HepG2 (cell line): ENCODE data around the gene STK39. TPM values are rescaled to one million over a fixed set of nuclear protein-coding genes. Genes with fewer than 3 reads are reported as not detected.
"Not testable (repeated sequence)": the region's sequence is repeated elsewhere in the genome, so short reads cannot be mapped to it uniquely, and the experiment has no call there.

ENCODE experiments used
- ATAC-seq: fragments of 200-7000 bp; cut with Tn5 transposase; 3 replicates; pipeline ENCODE4 v1.9.1; 2020; ENCODE audit warnings: mild to moderate bottlenecking, moderate library complexity
- BruUV-seq: library from RNA; stranded (reverse); fragments of 400-500 nt; replicated peaks from 2 replicates; lab custom pipeline; 2021; lab: Mats Ljungman, UMichigan
- CTCF ChIA-PET: fragments of 300-600 bp; formaldehyde crosslinking; extraction: SDS; loops from one replicate; lab custom pipeline; 2021; ENCODE audit warnings: low total read pairs, inconsistent platforms, low intra/inter-chr PET ratio; lab: Yijun Ruan, JAX
- POLR2A ChIA-PET: fragments of 350-600 bp; sonication (Branson Sonifier 250); formaldehyde crosslinking; loops from one replicate; lab custom pipeline; 2020; ENCODE audit warnings: antibody characterized with exemption, inconsistent platforms; lab: Yijun Ruan, JAX
- DNase-seq: peaks from one replicate; pipeline ENCODE4 v3.0.0-alpha.2; 2015; ENCODE audit warnings: low spot score
- FAIRE-seq: peaks from 3 replicates; lab custom pipeline; 2011; peaks lifted over from hg19 to GRCh38; lab: Jason Lieb, UNC
- H2AFZ ChIP-seq: one replicate; pipeline ENCODE4 v1.6.1; 2011; ENCODE audit warnings: low read length, inconsistent platforms
- H3K27ac ChIP-seq: fragments of 300-600 bp; 3 replicates; pipeline ENCODE4 v1.8.0; 2011; ENCODE audit warnings: mixed run types, mild to moderate bottlenecking, mixed read lengths, low read length, inconsistent platforms; ENCODE audit not compliant: insufficient read depth; ENCODE audit errors: extremely low read length
- H3K27me3 ChIP-seq, 2 experiments: fragments of 200-600 bp in 1 of 2; 2 replicates in 1 of 2; 3 replicates in 1 of 2; pipeline versions ENCODE4 v1.6.0 to v1.8.0; 2011; ENCODE audit warnings: low read length in 2 of 2, mild to moderate bottlenecking in 2 of 2, moderate library complexity in 2 of 2, inconsistent platforms in 1 of 2; ENCODE audit not compliant: insufficient read depth in 2 of 2, control insufficient read depth in 1 of 2
- H3K36me3 ChIP-seq, 2 experiments: fragments of 200-600 bp in 1 of 2; replicated peaks in 1 of 2; 2 replicates in 1 of 2; 3 replicates in 1 of 2; pipeline versions ENCODE4 v1.5.1 to v1.8.0; 2011; ENCODE audit warnings: low read length in 2 of 2, inconsistent platforms in 1 of 2; ENCODE audit not compliant: insufficient read depth in 2 of 2, control insufficient read depth in 1 of 2
- H3K4me1 ChIP-seq: 2 replicates; pipeline ENCODE4 v1.5.1; 2012; ENCODE audit warnings: low read length, inconsistent platforms; ENCODE audit not compliant: insufficient read depth
- H3K4me2 ChIP-seq: 2 replicates; pipeline ENCODE4 v1.6.0; 2011; ENCODE audit warnings: low read depth, low read length, inconsistent platforms
- H3K4me3 ChIP-seq, 3 experiments: fragments of 200-600 bp in 1 of 3; sonication (generic), shearing (Covaris generic) in 1 of 3; replicated peaks in 1 of 3; 2 replicates each; pipeline ENCODE4 v1.5.1; 2011 to 2016; ENCODE audit warnings: low read length in 3 of 3, inconsistent platforms in 2 of 3, low read depth in 2 of 3, mild to moderate bottlenecking in 2 of 3, control low read depth in 1 of 3, mixed read lengths in 1 of 3; ENCODE audit not compliant: insufficient read depth in 1 of 3
- H3K79me2 ChIP-seq: one replicate; pipeline ENCODE4 v1.6.1; 2011; ENCODE audit warnings: low read length, inconsistent platforms; ENCODE audit not compliant: insufficient read depth
- H3K9ac ChIP-seq: 2 replicates; pipeline ENCODE4 v1.6.0; 2011; ENCODE audit warnings: mild to moderate bottlenecking, low read depth, low read length, inconsistent platforms; ENCODE audit not compliant: insufficient read depth
- H3K9me3 ChIP-seq: 2 replicates; pipeline ENCODE4 v1.5.1; 2012; ENCODE audit warnings: mild to moderate bottlenecking, low read length
- H4K20me1 ChIP-seq: 2 replicates; pipeline ENCODE4 v1.6.0; 2011; ENCODE audit warnings: inconsistent platforms, mild to moderate bottlenecking, low read length, moderate library complexity; ENCODE audit not compliant: insufficient read depth
- ARHGAP35 ChIP-seq: sonication (generic); formaldehyde crosslinking; IDR thresholded peaks from 2 replicates; pipeline ENCODE4 v1.9.0; 2022; ENCODE audit warnings: mild to moderate bottlenecking, inconsistent platforms, moderate library complexity, missing genetic modification reagents, borderline replicate concordance
- ATF4 ChIP-seq, 2 experiments: fragments of 450-650 bp in 1 of 2; sonication (generic) in 1 of 2; formaldehyde crosslinking; IDR thresholded peaks; 2 replicates each; pipeline versions ENCODE4 v1.5.0 to v1.8.0; 2020 to 2022; ENCODE audit warnings: mild to moderate bottlenecking in 1 of 2, missing genetic modification reagents in 1 of 2
- BRD4 ChIP-seq: sonication (generic); formaldehyde crosslinking; IDR thresholded peaks from 2 replicates; pipeline ENCODE4 v1.4.0; 2020; ENCODE audit warnings: missing genetic modification reagents
- CEBPB ChIP-seq: IDR thresholded peaks from 2 replicates; pipeline ENCODE4 v1.6.1; 2011; ENCODE audit warnings: low read depth, low read length, improper control_type of control experiment, borderline replicate concordance
- CREBL2 ChIP-seq: sonication (generic); formaldehyde crosslinking; IDR thresholded peaks from 2 replicates; pipeline ENCODE4 v1.8.1; 2023; ENCODE audit warnings: missing genetic modification reagents, mild to moderate bottlenecking, borderline replicate concordance
- ELF1 ChIP-seq: sonication (generic); formaldehyde crosslinking; IDR thresholded peaks from 2 replicates; pipeline ENCODE4 v1.4.0; 2020; ENCODE audit warnings: missing genetic modification reagents
- FOXA3 ChIP-seq: IDR thresholded peaks from 2 replicates; pipeline ENCODE4 v1.6.1; 2016; ENCODE audit warnings: missing genetic modification reagents, missing compliant biosample characterization
- GATAD2A ChIP-seq: IDR thresholded peaks from 2 replicates; pipeline ENCODE4 v1.6.1; 2016
- HNF4A ChIP-seq: sonication (generic); formaldehyde crosslinking; IDR thresholded peaks from 2 replicates; pipeline ENCODE4 v1.4.0; 2020; ENCODE audit warnings: missing genetic modification reagents
- NONO ChIP-seq, 2 experiments: fragments of 450-650 bp in 1 of 2; sonication (generic) in 1 of 2; formaldehyde crosslinking in 1 of 2; IDR thresholded peaks in 1 of 2; conservative IDR thresholded peaks in 1 of 2; 2 replicates each; pipeline versions ENCODE4 v1.6.1 to v1.8.0; 2017 to 2022; ENCODE audit warnings: mild to moderate bottlenecking in 1 of 2, missing genetic modification reagents in 1 of 2, moderate library complexity in 1 of 2
- RAD51 ChIP-seq: fragments of 450-650 bp; IDR thresholded peaks from 2 replicates; pipeline ENCODE4 v1.6.1; 2016; ENCODE audit warnings: borderline replicate concordance
- RARA ChIP-seq: IDR thresholded peaks from 2 replicates; pipeline ENCODE4 v1.6.1; 2016; ENCODE audit warnings: missing genetic modification reagents, missing compliant biosample characterization
- SIN3B ChIP-seq: fragments of 150-350 bp; IDR thresholded peaks from 2 replicates; pipeline ENCODE4 v1.6.1; 2014; ENCODE audit warnings: low read length
- TAF15 ChIP-seq: fragments of 200-400 bp; formaldehyde crosslinking; IDR thresholded peaks from one replicate; pipeline ENCODE4 v1.6.1; 2018; ENCODE audit warnings: mild to moderate bottlenecking, low read depth, low read length; ENCODE audit not compliant: poor library complexity, severe bottlenecking
- ZEB1 ChIP-seq: IDR thresholded peaks from 2 replicates; pipeline ENCODE4 v1.6.1; 2012; ENCODE audit warnings: mild to moderate bottlenecking, low read depth, inconsistent platforms; ENCODE audit not compliant: insufficient replicate concordance
- ZNF382 ChIP-seq: sonication (generic); formaldehyde crosslinking; IDR thresholded peaks from 2 replicates; pipeline ENCODE4 v1.5.0; 2020; ENCODE audit warnings: missing genetic modification reagents, mild to moderate bottlenecking, borderline replicate concordance
- ZNF558 ChIP-seq: sonication (generic); formaldehyde crosslinking; IDR thresholded peaks from 2 replicates; pipeline ENCODE4 v1.9.0; 2022; ENCODE audit warnings: mild to moderate bottlenecking, missing genetic modification reagents, borderline replicate concordance
- WGBS: methylation state at CpG from one replicate; pipeline ENCODE4 v1.1.6; 2017; ENCODE audit warnings: low lambda C conversion rate; 5-methylcytosine and 5-hydroxymethylcytosine counted together
- in situ Hi-C: cut with HindIII; loops from 2 replicates; pipeline ENCODE4 v1.10.0; 2017; ENCODE audit warnings: low pct_unique_long_range_greater_than_20kb; ENCODE audit not compliant: extremely low pct_ligation_motif_present
- intact Hi-C: fragments of 100-400 bp; cut with micrococcal nuclease; formaldehyde crosslinking; loops from one replicate; pipeline ENCODE4 v1.10.0; 2022; ENCODE audit not compliant: unreplicated experiment
- polyA plus RNA-seq, 8 experiments: library from polyadenylated mRNA; depleted of rRNA in 3 of 8; stranded (reverse) in 7 of 8; unstranded in 1 of 8; fragments of >200 nt; fragmentation: Illumina TruSeq in 4 of 8; extraction: Trizol in 4 of 8; gene quantifications; 2 replicates each; pipeline versions ENCODE4 v1.2.1 to v1.2.3, GENCODE V29; 2011 to 2016; ENCODE audit warnings: low read depth in 4 of 8, missing spikeins in 1 of 8, mixed read lengths in 1 of 8; ENCODE audit not compliant: insufficient read depth in 1 of 8
- total RNA-seq, 5 experiments: library from RNA; depleted of rRNA; stranded (reverse); fragments of >200 nt; fragmentation: Illumina TruSeq; extraction: Trizol; gene quantifications; 2 replicates each; pipeline ENCODE4 v1.2.3, GENCODE V29; 2016; ENCODE audit warnings: low read depth in 1 of 5
- TF ChIP-seq, protein P1 (sequence below): sonication (generic); formaldehyde crosslinking; IDR thresholded peaks from 2 replicates; pipeline ENCODE4 v1.5.0; 2020; ENCODE audit warnings: missing genetic modification reagents

STK39 gene
- total and polyA plus RNA-seq, 2 of the 13 experiments (the other 11 are each of a cell fraction or from before 2014, with no cell fraction given): 27.3 to 38.4 TPM

GRCh38 chr2:168262926-168263325, 15.5 kb upstream of the STK39 start:
- CTCF ChIA-PET, DNase-seq, in situ Hi-C loops, H3K4me2 ChIP-seq, H3K27ac ChIP-seq, H3K9ac ChIP-seq, H3K4me1 ChIP-seq, H3K27me3 ChIP-seq, ATAC-seq, H4K20me1 ChIP-seq, FAIRE-seq, H2AFZ ChIP-seq, POLR2A ChIA-PET, H3K79me2 ChIP-seq, H3K36me3 ChIP-seq: not testable (repeated sequence)
- 62% methylated on average over 2 of the region's 2 CpGs for WGBS
- 0 out of 2 replicates have a peak, but pooled peaks have one; percentile 14 for TF ChIP-seq RAD51
- TF ChIP-seq, all 625 proteins: peak for 1; not testable (repeated sequence) for 624
- intact Hi-C loops, BruUV-seq, H3K4me3 ChIP-seq, H3K9me3 ChIP-seq: not testable (repeated sequence)

- ATAC-seq (peak; percentile 91), FAIRE-seq (no peak), DNase-seq (peak; percentile 78)
- H3K4me1 ChIP-seq: peaks cover 21% of the 10 kb centered on the region
- no peaks in the 10 kb centered on the region for H3K79me2 ChIP-seq
- intact Hi-C loops (no loop called here), in situ Hi-C loops (no loop called here)
- H2AFZ ChIP-seq: no peak overlapping the region
- POLR2A ChIA-PET: interaction anchor here (1.1 to 1.3 kb wide), 2 partner anchors 9 to 65 kb away, joined by 3 read pairs; partner anchors contain the start of gene STK39
- no peaks in the 10 kb centered on the region for H3K27me3 ChIP-seq
- H3K9ac ChIP-seq: no peak overlapping the region
- no peak overlapping the region for H3K27ac ChIP-seq
- H3K4me2 ChIP-seq: peak overlapping the region; percentile 12; the same call in 1 of the 2 replicates
- no peaks in the 10 kb centered on the region for H3K9me3 ChIP-seq
- 1% methylated on average over 2 of the region's 2 CpGs for WGBS
- no peak overlapping the region for H3K4me3 ChIP-seq
- no peaks in the 10 kb centered on the region for H4K20me1 ChIP-seq
- no TSS peak for BruUV-seq
- CTCF ChIA-PET: no interaction called here
- no peaks in the 10 kb centered on the region for H3K36me3 ChIP-seq
- TF ChIP-seq FOXA3 (0 out of 2 replicates have a peak, but pooled peaks have one; percentile 9), ARHGAP35 (no peak), BRD4 (no peak), CREBL2 (CRISPR knock-in tag) (no peak), ELF1 (CRISPR knock-in tag) (peak; percentile 64), SIN3B (no peak), ZNF558 (CRISPR knock-in tag) (no peak), GATAD2A (peak; percentile 58), ATF4 (CRISPR knock-in tag; IDR thresholded peaks at IDR 0.05) (peak in 1 of 2 experiments; percentile 66; a peak in 2 of 4 replicates), ZEB1 (peak; percentile 93), RARA (CRISPR knock-in tag) (no peak), NONO (IDR thresholded peaks at IDR 0.05) (no peak), NONO (CRISPR knock-in tag; conservative IDR thresholded peaks at IDR 0.05) (0 out of 2 replicates have a peak, but pooled peaks have one; percentile 18), ZNF382 (CRISPR knock-in tag) (no peak), CEBPB (peak; percentile 79), TAF15 (no peak), HNF4A (peak; percentile 47; the same call in 1 of the 2 replicates)
- TF ChIP-seq, protein P1, sequence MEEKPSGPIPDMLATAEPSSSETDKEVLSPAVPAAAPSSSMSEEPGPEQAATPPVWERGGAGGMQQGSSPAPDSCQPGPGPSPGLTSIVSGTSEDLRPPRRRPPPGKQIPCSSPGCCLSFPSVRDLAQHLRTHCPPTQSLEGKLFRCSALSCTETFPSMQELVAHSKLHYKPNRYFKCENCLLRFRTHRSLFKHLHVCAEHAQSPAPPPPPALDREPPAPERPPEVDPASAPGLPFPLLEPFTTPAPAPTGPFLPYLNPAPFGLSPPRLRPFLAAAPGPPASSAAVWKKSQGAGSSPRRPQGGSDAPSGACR (CRISPR knock-in tag): no peak
Measured at GRCh38 chr2:168256448-168256847, 9.1 kb upstream of the STK39 start.
